ENCODE measurements around the gene RAB11FIP4.

- TF ChIP-seq POLR2A (IDR thresholded peaks at IDR 0.05; ENCODE audit: control extremely low read depth in 1 of 2, low read depth in 2 of 2, low read length in 2 of 2), result no peak
- TF ChIP-seq CBX8 (IDR thresholded peaks at IDR 0.05; ENCODE audit: borderline replicate concordance, low read depth, low read length), result no peak
- TF ChIP-seq, protein P1, sequence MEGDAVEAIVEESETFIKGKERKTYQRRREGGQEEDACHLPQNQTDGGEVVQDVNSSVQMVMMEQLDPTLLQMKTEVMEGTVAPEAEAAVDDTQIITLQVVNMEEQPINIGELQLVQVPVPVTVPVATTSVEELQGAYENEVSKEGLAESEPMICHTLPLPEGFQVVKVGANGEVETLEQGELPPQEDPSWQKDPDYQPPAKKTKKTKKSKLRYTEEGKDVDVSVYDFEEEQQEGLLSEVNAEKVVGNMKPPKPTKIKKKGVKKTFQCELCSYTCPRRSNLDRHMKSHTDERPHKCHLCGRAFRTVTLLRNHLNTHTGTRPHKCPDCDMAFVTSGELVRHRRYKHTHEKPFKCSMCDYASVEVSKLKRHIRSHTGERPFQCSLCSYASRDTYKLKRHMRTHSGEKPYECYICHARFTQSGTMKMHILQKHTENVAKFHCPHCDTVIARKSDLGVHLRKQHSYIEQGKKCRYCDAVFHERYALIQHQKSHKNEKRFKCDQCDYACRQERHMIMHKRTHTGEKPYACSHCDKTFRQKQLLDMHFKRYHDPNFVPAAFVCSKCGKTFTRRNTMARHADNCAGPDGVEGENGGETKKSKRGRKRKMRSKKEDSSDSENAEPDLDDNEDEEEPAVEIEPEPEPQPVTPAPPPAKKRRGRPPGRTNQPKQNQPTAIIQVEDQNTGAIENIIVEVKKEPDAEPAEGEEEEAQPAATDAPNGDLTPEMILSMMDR (IDR thresholded peaks at IDR 0.05; ENCODE audit: control extremely low read depth in 1 of 3, insufficient read depth in 1 of 3, low read depth in 1 of 3, low read length in 3 of 3), result no peak
- TF ChIP-seq KDM1A (IDR thresholded peaks at IDR 0.05; ENCODE audit: borderline replicate concordance, low read length), result no peak
- TF ChIP-seq EZH2 (IDR thresholded peaks at IDR 0.05; ENCODE audit: low read depth, low read length, severe bottlenecking), result no peak
- TF ChIP-seq TCF12 (IDR thresholded peaks at IDR 0.05; ENCODE audit: low read depth, low read length), result no peak
- TF ChIP-seq ASH2L (IDR thresholded peaks at IDR 0.05; ENCODE audit: low read length), result no peak
- TF ChIP-seq JUN (IDR thresholded peaks at IDR 0.05; ENCODE audit: low read depth, low read length), result no peak
- no peak for TF ChIP-seq CEBPB (IDR thresholded peaks at IDR 0.05; ENCODE audit: low read depth, low read length)
- TF ChIP-seq ZNF274 (IDR thresholded peaks at IDR 0.05; ENCODE audit: borderline replicate concordance, extremely low read depth, low read length), result no peak
These were observed 46.4 kb downstream of the RAB11FIP4 start for GRCh38 chr17:31437720-31438400.
